Body of pancreas (tissue), 4 donors: ENCODE measurements around the gene UNC80.

Source experiments
- CTCF ChIP-seq, 7 experiments: fragments of 450-650 bp in 4 of 7; fragments of 200-600 bp in 3 of 7; sonication (generic) in 3 of 7; IDR thresholded peaks; one replicate each; pipeline ENCODE4 v1.5.1; 2016 to 2019; ENCODE audit warnings: antibody characterized with exemption in 7 of 7
- POLR2A ChIP-seq, 3 donors: fragments of 450-650 bp; IDR thresholded peaks; one replicate each; pipeline ENCODE4 v1.6.1; 2016; ENCODE audit warnings: antibody characterized with exemption in 3 of 3, mild to moderate bottlenecking in 2 of 3

- TF ChIP-seq CTCF (IDR thresholded peaks at IDR 0.05) (no peak), POLR2A (IDR thresholded peaks at IDR 0.05) (no peak)
Observed at GRCh38 chr2:209974576-209974975, 202.9 kb downstream of the UNC80 start.
